Fibroblast of upper back skin (primary cell): ENCODE data around the gene VPS9D1.

Experiments
- DNase-seq: peaks from one replicate; pipeline ENCODE4 v3.0.0-alpha.2; 2013

VPS9D1 gene

GRCh38 chr16:89657442-89658220, 63.1 kb downstream of the VPS9D1 start, which contains the start of the genes CHMP1A and SPATA33:
TSS of gene CHMP1A (minus strand) at chr16:89657708. CDS start at chr16:89657588, 120 bp downstream.
TSS of gene SPATA33 (plus strand) at chr16:89657836. CDS start at chr16:89657912, 76 bp downstream.
- DNase-seq, result peak; percentile 81
